Osteoblast (primary cell): ENCODE results near the gene CDC42BPG. TPM values are rescaled to one million over a fixed set of nuclear protein-coding genes. Genes with fewer than 3 reads are reported as not detected.
A peak's percentile ranks its signal among the peaks of the same experiment; 100 is the strongest.

Experiments used
- DNase-seq: peaks from one replicate; pipeline ENCODE4 v3.0.0; 2011; ENCODE audit warnings: low spot score, mixed read lengths; ENCODE audit not compliant: insufficient read length; ENCODE audit errors: missing footprints
- H2AFZ ChIP-seq: 2 replicates; pipeline ENCODE4 v1.6.0; 2011; ENCODE audit warnings: mild to moderate bottlenecking, low read length
- H3K27ac ChIP-seq: 2 replicates; pipeline ENCODE4 v1.5.1; 2011; ENCODE audit warnings: mild to moderate bottlenecking, low read depth, low read length, moderate library complexity
- H3K27me3 ChIP-seq: 2 replicates; pipeline ENCODE4 v1.6.0; 2012; ENCODE audit warnings: mild to moderate bottlenecking, control low read depth, inconsistent platforms, low read length, moderate library complexity; ENCODE audit not compliant: insufficient read depth
- H3K36me3 ChIP-seq: 2 replicates; pipeline ENCODE4 v1.5.1; 2011; ENCODE audit warnings: mild to moderate bottlenecking, low read length, control low read depth, moderate library complexity; ENCODE audit not compliant: insufficient read depth
- H3K4me1 ChIP-seq: 2 replicates; pipeline ENCODE4 v1.5.1; 2011; ENCODE audit warnings: mild to moderate bottlenecking, low read length, control low read depth, moderate library complexity; ENCODE audit not compliant: insufficient read depth
- H3K4me2 ChIP-seq: 2 replicates; pipeline ENCODE4 v1.6.0; 2011; ENCODE audit warnings: mild to moderate bottlenecking, low read length; ENCODE audit not compliant: insufficient read depth
- H3K4me3 ChIP-seq: fragments of 200-600 bp; sonication (generic); 3 replicates; pipeline ENCODE4 v1.5.1; 2012; ENCODE audit warnings: mild to moderate bottlenecking, low read length, inconsistent platforms; ENCODE audit not compliant: insufficient read depth
- H3K79me2 ChIP-seq: 2 replicates; pipeline ENCODE4 v1.6.0; 2012; ENCODE audit warnings: mild to moderate bottlenecking, low read length, control low read depth, inconsistent platforms; ENCODE audit not compliant: insufficient read depth
- H3K9me3 ChIP-seq: 2 replicates; pipeline ENCODE4 v1.5.1; 2011; ENCODE audit warnings: low read depth, low read length, control low read depth
- H4K20me1 ChIP-seq: 2 replicates; pipeline ENCODE4 v1.6.0; 2012; ENCODE audit warnings: mild to moderate bottlenecking, low read length, control low read depth; ENCODE audit not compliant: insufficient read depth
- CTCF ChIP-seq: IDR thresholded peaks from 2 replicates; pipeline ENCODE4 v1.5.1; 2011; ENCODE audit warnings: mild to moderate bottlenecking, low read depth, low read length, moderate library complexity; ENCODE audit errors: extremely low read depth
- total RNA-seq: library from RNA; depleted of rRNA; stranded (reverse); fragments of >200 nt; gene quantifications from 2 replicates; pipeline ENCODE4 v1.2.3, GENCODE V29; 2012

The CDC42BPG gene
- total RNA-seq, 1 donor, result under 0.01 TPM

- no peak for TF ChIP-seq CTCF
- Histone ChIP-seq H4K20me1 (no peaks in the 10 kb centered on the region), H3K27ac (no peak overlapping the region), H3K27me3 (no peaks in the 10 kb centered on the region), H3K36me3 (no peaks in the 10 kb centered on the region), H2AFZ (no peak overlapping the region), H3K9me3 (no peaks in the 10 kb centered on the region), H3K79me2 (no peaks in the 10 kb centered on the region), H3K4me2 (no peak overlapping the region), H3K4me1 (no peaks in the 10 kb centered on the region), H3K4me3 (no peak overlapping the region)
- peak; percentile 29 for DNase-seq
Observed at GRCh38 chr11:64789331-64790204, 54.9 kb downstream of the CDC42BPG start.

GRCh38 chr11:64788321-64789215 is 55.9 kb downstream of the CDC42BPG start:
- Histone ChIP-seq H3K79me2 (no peaks in the 10 kb centered on the region), H3K27me3 (no peaks in the 10 kb centered on the region), H3K27ac (no peak overlapping the region), H2AFZ (no peak overlapping the region), H3K36me3 (no peaks in the 10 kb centered on the region), H4K20me1 (no peaks in the 10 kb centered on the region), H3K4me3 (no peak overlapping the region), H3K4me1 (no peaks in the 10 kb centered on the region), H3K4me2 (no peak overlapping the region), H3K9me3 (no peaks in the 10 kb centered on the region)
- no peak for TF ChIP-seq CTCF
- DNase-seq, result peak; percentile 65

- Histone ChIP-seq H3K27me3 (no peaks in the 10 kb centered on the region), H3K79me2 (no peaks in the 10 kb centered on the region), H3K4me3 (no peak overlapping the region), H2AFZ (no peak overlapping the region), H4K20me1 (no peaks in the 10 kb centered on the region), H3K4me2 (no peak overlapping the region), H3K27ac (no peak overlapping the region), H3K4me1 (no peaks in the 10 kb centered on the region), H3K9me3 (no peaks in the 10 kb centered on the region), H3K36me3 (no peaks in the 10 kb centered on the region)
- peak; percentile 87 for TF ChIP-seq CTCF
- DNase-seq, result peak; percentile 97
Observed at GRCh38 chr11:64787526-64788320, 56.7 kb downstream of the CDC42BPG start.
